Measurements from ENCODE around the gene PREX1. TPM values are rescaled to one million over a fixed set of nuclear protein-coding genes. Genes with fewer than 3 reads are reported as not detected.

Gene PREX1
- total RNA-seq, 3 donors from 2014 or later: 53.1 to 84.2 (median 65.1) TPM

GRCh38 chr20:48742233-48742632 lies 85.6 kb downstream of the PREX1 start:
- DNase-seq (ENCODE audit: low spot score in 2 of 2): no peak
- no peak for TF ChIP-seq POLR2AphosphoS5 (IDR thresholded peaks at IDR 0.05)
- TF ChIP-seq, protein P1, sequence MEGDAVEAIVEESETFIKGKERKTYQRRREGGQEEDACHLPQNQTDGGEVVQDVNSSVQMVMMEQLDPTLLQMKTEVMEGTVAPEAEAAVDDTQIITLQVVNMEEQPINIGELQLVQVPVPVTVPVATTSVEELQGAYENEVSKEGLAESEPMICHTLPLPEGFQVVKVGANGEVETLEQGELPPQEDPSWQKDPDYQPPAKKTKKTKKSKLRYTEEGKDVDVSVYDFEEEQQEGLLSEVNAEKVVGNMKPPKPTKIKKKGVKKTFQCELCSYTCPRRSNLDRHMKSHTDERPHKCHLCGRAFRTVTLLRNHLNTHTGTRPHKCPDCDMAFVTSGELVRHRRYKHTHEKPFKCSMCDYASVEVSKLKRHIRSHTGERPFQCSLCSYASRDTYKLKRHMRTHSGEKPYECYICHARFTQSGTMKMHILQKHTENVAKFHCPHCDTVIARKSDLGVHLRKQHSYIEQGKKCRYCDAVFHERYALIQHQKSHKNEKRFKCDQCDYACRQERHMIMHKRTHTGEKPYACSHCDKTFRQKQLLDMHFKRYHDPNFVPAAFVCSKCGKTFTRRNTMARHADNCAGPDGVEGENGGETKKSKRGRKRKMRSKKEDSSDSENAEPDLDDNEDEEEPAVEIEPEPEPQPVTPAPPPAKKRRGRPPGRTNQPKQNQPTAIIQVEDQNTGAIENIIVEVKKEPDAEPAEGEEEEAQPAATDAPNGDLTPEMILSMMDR (IDR thresholded peaks at IDR 0.05): no peak
- TF ChIP-seq POLR2A (IDR thresholded peaks at IDR 0.05): no peak
- Histone ChIP-seq H3K27me3 (no peaks in the 10 kb centered on the region), H3K4me3 (no peak overlapping the region), H3K36me3 (no peaks in the 10 kb centered on the region), H3K9me3 (no peaks in the 10 kb centered on the region), H3K27ac (no peak overlapping the region), H3K4me1 (no peaks in the 10 kb centered on the region)
- intact Hi-C loops (cut with DNase I; ENCODE audit: low total_unique reads): no loop called here

- Histone ChIP-seq H3K27me3 (no peaks in the 10 kb centered on the region), H3K9me3 (no peaks in the 10 kb centered on the region), H3K4me1 (no peaks in the 10 kb centered on the region), H3K36me3 (no peaks in the 10 kb centered on the region), H3K27ac (no peak overlapping the region), H3K4me3 (no peak overlapping the region)
- intact Hi-C loops (cut with DNase I; ENCODE audit: low total_unique reads): no loop called here
- TF ChIP-seq, protein P1 (IDR thresholded peaks at IDR 0.05): no peak
- TF ChIP-seq POLR2A (IDR thresholded peaks at IDR 0.05) (no peak), POLR2AphosphoS5 (IDR thresholded peaks at IDR 0.05) (no peak)
- DNase-seq (ENCODE audit: low spot score in 2 of 2): no peak
Observed at GRCh38 chr20:48741669-48742068, 86.1 kb downstream of the PREX1 start.

DNA sequence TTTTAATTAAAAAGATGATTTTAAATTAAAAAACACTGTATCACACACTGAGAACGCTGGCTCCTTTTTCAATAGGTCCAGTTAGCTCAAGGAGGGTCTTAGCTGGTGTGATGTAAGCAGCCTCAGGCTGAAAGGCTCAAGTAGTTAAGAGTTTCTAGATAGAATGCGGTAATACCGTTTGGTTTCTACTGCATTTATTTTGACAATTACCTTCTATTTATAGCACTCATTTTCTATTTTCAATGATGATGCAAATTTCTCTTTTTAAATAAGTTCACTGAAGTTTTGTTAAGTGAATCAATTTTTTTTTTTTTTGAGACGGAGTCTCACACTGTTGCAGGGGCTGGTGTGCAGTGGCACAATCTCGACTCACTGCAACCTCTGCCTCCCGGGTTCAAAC lies 87.1 kb downstream of the PREX1 start:
- Histone ChIP-seq H3K27me3 (no peaks in the 10 kb centered on the region), H3K4me1 (no peaks in the 10 kb centered on the region), H3K9me3 (no peaks in the 10 kb centered on the region), H3K36me3 (no peaks in the 10 kb centered on the region), H3K27ac (no peak overlapping the region), H3K4me3 (no peak overlapping the region)
- TF ChIP-seq, protein P1 (IDR thresholded peaks at IDR 0.05): no peak
- TF ChIP-seq POLR2AphosphoS5 (IDR thresholded peaks at IDR 0.05) (no peak), POLR2A (IDR thresholded peaks at IDR 0.05) (no peak)
- DNase-seq (ENCODE audit: low spot score in 2 of 2): no peak
- intact Hi-C loops (cut with DNase I; ENCODE audit: low total_unique reads): no loop called here

- H3K27ac ChIP-seq: no peak overlapping the region
- H3K36me3 ChIP-seq: no peaks in the 10 kb centered on the region
- no peak overlapping the region for H3K4me3 ChIP-seq
- TF ChIP-seq, protein P1 (IDR thresholded peaks at IDR 0.05): no peak
- TF ChIP-seq POLR2AphosphoS5 (IDR thresholded peaks at IDR 0.05) (no peak), POLR2A (IDR thresholded peaks at IDR 0.05) (no peak)
- no peak for DNase-seq (ENCODE audit: low spot score in 2 of 2)
- no peaks in the 10 kb centered on the region for H3K4me1 ChIP-seq
- intact Hi-C loops (cut with DNase I; ENCODE audit: low total_unique reads): no loop called here
- H3K27me3 ChIP-seq: no peaks in the 10 kb centered on the region
- H3K9me3 ChIP-seq: no peaks in the 10 kb centered on the region
Observed at GRCh38 chr20:48740292-48740649, 87.5 kb downstream of the PREX1 start.

DNA sequence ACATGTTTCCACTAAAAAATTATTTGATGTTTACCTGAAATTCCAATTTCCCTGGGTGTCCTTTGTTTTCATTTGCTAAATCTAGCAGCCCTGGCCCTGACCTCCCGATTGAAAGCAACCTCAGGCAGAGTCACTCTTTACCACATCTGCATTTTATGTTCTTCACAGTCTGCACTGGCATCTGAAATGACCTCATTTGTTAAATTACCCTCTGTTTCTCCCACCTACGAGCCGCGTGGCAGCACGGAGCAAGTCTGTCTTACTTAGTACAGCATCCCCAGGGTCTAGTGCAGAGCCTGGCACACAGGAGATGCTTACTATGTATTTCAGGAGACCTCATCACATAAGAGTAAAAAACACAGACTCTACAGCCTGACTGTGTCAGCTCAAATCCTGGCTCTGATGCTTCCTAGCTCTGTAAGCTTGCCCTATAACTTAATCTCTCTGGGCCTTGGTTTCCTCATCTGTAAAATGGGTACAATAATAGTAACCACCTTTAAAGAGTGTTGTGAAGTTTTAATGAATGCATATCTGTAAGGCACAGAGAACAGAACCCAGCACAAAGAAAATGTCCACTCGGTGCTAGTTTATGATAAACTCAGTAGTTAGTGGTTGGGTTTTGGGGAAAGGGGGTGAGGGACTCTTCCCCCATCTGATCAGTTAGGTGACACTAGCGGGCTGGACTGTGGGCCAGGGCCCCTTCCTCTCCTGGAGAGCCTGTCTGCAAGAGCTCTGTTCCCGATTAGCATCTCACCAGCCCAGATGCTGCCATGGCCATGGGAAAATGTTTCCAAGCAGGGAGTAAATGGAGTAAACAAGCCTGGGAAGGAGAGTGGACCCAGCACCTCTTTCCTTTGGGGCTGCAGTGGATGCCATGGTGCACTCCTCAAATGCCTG lies 88.2 kb downstream of the PREX1 start:
- TF ChIP-seq POLR2AphosphoS5 (IDR thresholded peaks at IDR 0.05) (no peak), POLR2A (IDR thresholded peaks at IDR 0.05) (no peak)
- TF ChIP-seq, protein P1 (IDR thresholded peaks at IDR 0.05): no peak
- Histone ChIP-seq H3K4me3 (no peak overlapping the region), H3K27ac (no peak overlapping the region), H3K36me3 (no peaks in the 10 kb centered on the region), H3K9me3 (no peaks in the 10 kb centered on the region), H3K4me1 (no peaks in the 10 kb centered on the region), H3K27me3 (no peaks in the 10 kb centered on the region)
- DNase-seq (ENCODE audit: low spot score in 2 of 2): no peak
- intact Hi-C loops (cut with DNase I; ENCODE audit: low total_unique reads): no loop called here
